OCI-LY1 (cell line): ENCODE data around the gene TRAF5.

Experiments
- EZH2 ChIP-seq: fragments of 200-600 bp; sonication (generic), shearing (Covaris generic); IDR thresholded peaks from 2 replicates; pipeline ENCODE4 v1.8.0; 2017; ENCODE audit warnings: borderline replicate concordance, mixed run types, mild to moderate bottlenecking, antibody characterized with exemption, low read length, moderate library complexity, mixed read lengths
- TF ChIP-seq, protein P1 (sequence below): fragments of 200-600 bp; sonication (generic), shearing (Covaris generic); IDR thresholded peaks from 2 replicates; pipeline ENCODE4 v1.5.1; 2017; ENCODE audit warnings: mild to moderate bottlenecking, antibody characterized with exemption, low read length, moderate library complexity, mixed read lengths

GRCh38 chr1:211323156-211324063, 3.2 kb upstream of the TRAF5 start:
- TF ChIP-seq, protein P1, sequence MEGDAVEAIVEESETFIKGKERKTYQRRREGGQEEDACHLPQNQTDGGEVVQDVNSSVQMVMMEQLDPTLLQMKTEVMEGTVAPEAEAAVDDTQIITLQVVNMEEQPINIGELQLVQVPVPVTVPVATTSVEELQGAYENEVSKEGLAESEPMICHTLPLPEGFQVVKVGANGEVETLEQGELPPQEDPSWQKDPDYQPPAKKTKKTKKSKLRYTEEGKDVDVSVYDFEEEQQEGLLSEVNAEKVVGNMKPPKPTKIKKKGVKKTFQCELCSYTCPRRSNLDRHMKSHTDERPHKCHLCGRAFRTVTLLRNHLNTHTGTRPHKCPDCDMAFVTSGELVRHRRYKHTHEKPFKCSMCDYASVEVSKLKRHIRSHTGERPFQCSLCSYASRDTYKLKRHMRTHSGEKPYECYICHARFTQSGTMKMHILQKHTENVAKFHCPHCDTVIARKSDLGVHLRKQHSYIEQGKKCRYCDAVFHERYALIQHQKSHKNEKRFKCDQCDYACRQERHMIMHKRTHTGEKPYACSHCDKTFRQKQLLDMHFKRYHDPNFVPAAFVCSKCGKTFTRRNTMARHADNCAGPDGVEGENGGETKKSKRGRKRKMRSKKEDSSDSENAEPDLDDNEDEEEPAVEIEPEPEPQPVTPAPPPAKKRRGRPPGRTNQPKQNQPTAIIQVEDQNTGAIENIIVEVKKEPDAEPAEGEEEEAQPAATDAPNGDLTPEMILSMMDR, result peak; percentile 96
- TF ChIP-seq EZH2, result no peak
